Measurements from ENCODE around the gene HOXD11.

DNA sequence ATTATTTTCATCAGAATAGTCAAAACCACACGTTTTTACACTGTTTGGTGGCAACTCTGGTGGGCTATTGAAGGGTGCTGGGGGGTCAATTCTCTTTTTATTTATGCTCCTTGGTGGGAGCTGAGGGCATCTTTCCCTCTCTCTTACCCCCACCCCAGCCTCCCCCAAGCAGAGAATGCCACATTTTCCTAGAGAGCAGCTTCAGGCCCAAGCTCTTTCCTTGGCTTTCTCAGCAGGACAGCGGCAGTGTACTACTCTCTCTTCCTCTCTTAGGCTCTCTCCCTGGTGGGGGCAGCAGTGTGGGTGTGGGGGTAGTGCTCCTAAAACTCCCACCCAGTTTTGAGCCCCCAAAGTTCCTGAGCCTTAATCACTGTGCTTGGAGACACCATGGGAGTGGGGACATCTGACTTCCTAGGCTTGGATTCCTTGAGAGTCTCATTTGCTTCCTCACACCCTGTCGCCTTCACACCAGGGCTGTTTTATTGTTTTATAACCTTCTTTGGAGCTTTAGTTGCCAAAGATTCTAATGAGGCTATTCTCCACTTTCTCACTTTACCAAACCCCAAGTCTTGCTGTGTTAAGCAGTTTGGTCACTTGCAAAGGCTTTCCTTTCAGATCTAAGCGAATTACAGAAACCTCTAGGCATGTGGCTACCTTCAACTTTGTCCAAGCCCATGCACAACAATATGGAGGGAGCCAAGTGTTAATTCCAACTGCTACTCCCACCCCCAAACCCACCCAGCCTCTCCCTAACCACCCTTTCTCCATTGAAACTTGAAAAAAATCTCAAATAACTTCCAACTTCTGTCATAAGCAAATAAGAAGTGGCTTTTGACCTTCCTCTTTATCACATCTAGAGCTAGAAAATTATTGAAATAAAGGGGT lies 38.2 kb downstream of the HOXD11 start:
- TF ChIP-seq, protein P1, sequence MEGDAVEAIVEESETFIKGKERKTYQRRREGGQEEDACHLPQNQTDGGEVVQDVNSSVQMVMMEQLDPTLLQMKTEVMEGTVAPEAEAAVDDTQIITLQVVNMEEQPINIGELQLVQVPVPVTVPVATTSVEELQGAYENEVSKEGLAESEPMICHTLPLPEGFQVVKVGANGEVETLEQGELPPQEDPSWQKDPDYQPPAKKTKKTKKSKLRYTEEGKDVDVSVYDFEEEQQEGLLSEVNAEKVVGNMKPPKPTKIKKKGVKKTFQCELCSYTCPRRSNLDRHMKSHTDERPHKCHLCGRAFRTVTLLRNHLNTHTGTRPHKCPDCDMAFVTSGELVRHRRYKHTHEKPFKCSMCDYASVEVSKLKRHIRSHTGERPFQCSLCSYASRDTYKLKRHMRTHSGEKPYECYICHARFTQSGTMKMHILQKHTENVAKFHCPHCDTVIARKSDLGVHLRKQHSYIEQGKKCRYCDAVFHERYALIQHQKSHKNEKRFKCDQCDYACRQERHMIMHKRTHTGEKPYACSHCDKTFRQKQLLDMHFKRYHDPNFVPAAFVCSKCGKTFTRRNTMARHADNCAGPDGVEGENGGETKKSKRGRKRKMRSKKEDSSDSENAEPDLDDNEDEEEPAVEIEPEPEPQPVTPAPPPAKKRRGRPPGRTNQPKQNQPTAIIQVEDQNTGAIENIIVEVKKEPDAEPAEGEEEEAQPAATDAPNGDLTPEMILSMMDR (IDR thresholded peaks at IDR 0.05), result no peak
- TF ChIP-seq POLR2A (IDR thresholded peaks at IDR 0.05), result no peak

All from suprapubic skin (tissue), 3 donors.